ENCODE data around the gene LCMT1. TPM values are rescaled to one million over a fixed set of nuclear protein-coding genes. Genes with fewer than 3 reads are reported as not detected.
A peak's percentile ranks its signal among the peaks of the same experiment; 100 is the strongest.

The LCMT1 gene
- total and polyA plus RNA-seq, 2 of the 13 experiments (the other 11 are each of a cell fraction or from before 2014, with no cell fraction given), result 41.2 to 48.7 TPM

DNA sequence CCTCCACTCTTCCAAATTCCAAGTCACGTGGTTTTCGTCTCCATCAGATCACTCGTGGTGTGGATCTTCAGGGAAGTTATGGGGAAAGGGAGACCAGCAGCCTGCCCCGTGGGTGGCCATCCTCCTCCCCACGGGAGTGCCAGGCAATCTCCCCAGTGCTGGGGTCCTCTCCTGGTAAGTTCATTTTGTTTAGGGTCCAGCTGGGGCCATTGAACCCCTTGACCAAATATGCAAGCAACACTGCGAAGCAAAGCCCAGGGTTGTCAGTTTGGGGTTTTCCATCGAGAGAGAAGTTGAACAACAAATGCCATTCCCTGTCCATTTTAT is 4.1 kb upstream of the LCMT1 start (continued):
- TF ChIP-seq MNT (IDR thresholded peaks at IDR 0.05), result 0 out of 2 replicates have a peak, but pooled peaks have one; percentile 1
- TF ChIP-seq FOXP1 (IDR thresholded peaks at IDR 0.05), result no peak
- no peak for TF ChIP-seq FOXP1 (CRISPR knock-in tag; IDR thresholded peaks at IDR 0.05)
- no peak for TF ChIP-seq HMGA1 (CRISPR knock-in tag; conservative IDR thresholded peaks at IDR 0.05)
- TF ChIP-seq ERF (CRISPR knock-in tag; IDR thresholded peaks at IDR 0.05), result no peak
- TF ChIP-seq SNAPC2 (CRISPR knock-in tag; IDR thresholded peaks at IDR 0.05), result no peak
- TF ChIP-seq CHCHD3 (CRISPR knock-in tag; IDR thresholded peaks at IDR 0.05), result no peak
- TF ChIP-seq, protein P1, sequence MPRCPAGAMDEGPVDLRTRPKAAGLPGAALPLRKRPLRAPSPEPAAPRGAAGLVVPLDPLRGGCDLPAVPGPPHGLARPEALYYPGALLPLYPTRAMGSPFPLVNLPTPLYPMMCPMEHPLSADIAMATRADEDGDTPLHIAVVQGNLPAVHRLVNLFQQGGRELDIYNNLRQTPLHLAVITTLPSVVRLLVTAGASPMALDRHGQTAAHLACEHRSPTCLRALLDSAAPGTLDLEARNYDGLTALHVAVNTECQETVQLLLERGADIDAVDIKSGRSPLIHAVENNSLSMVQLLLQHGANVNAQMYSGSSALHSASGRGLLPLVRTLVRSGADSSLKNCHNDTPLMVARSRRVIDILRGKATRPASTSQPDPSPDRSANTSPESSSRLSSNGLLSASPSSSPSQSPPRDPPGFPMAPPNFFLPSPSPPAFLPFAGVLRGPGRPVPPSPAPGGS (CRISPR knock-in tag; IDR thresholded peaks at IDR 0.05), result 0 out of 2 replicates have a peak, but pooled peaks have one; percentile 4
- no peak for TF ChIP-seq ZNF207 (IDR thresholded peaks at IDR 0.05; ENCODE audit: borderline replicate concordance)
- no peak for TF ChIP-seq MYC (CRISPR knock-in tag; IDR thresholded peaks at IDR 0.05; ENCODE audit: borderline replicate concordance)
- TF ChIP-seq, protein P2, sequence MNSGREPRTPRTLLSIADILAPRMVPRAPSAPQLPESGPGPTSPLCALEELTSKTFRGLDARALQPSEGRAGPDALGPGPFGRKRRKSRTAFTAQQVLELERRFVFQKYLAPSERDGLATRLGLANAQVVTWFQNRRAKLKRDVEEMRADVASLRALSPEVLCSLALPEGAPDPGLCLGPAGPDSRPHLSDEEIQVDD (CRISPR knock-in tag; IDR thresholded peaks at IDR 0.05; ENCODE audit: borderline replicate concordance), result no peak
- no peak for TF ChIP-seq E2F1 (CRISPR knock-in tag; IDR thresholded peaks at IDR 0.05)
- TF ChIP-seq ZNF138 (CRISPR knock-in tag; IDR thresholded peaks at IDR 0.05; ENCODE audit: low read depth), result no peak
- TF ChIP-seq, protein P3, sequence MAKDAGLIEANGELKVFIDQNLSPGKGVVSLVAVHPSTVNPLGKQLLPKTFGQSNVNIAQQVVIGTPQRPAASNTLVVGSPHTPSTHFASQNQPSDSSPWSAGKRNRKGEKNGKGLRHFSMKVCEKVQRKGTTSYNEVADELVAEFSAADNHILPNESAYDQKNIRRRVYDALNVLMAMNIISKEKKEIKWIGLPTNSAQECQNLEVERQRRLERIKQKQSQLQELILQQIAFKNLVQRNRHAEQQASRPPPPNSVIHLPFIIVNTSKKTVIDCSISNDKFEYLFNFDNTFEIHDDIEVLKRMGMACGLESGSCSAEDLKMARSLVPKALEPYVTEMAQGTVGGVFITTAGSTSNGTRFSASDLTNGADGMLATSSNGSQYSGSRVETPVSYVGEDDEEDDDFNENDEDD (CRISPR knock-in tag; IDR thresholded peaks at IDR 0.05; ENCODE audit: borderline replicate concordance), result no peak
- TF ChIP-seq NFATC3 (CRISPR knock-in tag; IDR thresholded peaks at IDR 0.05), result no peak
- no peak for TF ChIP-seq HOXD1 (CRISPR knock-in tag; IDR thresholded peaks at IDR 0.05)
- no peak for TF ChIP-seq CENPT (CRISPR knock-in tag; IDR thresholded peaks at IDR 0.05; ENCODE audit: low read depth)
- TF ChIP-seq, protein P4, sequence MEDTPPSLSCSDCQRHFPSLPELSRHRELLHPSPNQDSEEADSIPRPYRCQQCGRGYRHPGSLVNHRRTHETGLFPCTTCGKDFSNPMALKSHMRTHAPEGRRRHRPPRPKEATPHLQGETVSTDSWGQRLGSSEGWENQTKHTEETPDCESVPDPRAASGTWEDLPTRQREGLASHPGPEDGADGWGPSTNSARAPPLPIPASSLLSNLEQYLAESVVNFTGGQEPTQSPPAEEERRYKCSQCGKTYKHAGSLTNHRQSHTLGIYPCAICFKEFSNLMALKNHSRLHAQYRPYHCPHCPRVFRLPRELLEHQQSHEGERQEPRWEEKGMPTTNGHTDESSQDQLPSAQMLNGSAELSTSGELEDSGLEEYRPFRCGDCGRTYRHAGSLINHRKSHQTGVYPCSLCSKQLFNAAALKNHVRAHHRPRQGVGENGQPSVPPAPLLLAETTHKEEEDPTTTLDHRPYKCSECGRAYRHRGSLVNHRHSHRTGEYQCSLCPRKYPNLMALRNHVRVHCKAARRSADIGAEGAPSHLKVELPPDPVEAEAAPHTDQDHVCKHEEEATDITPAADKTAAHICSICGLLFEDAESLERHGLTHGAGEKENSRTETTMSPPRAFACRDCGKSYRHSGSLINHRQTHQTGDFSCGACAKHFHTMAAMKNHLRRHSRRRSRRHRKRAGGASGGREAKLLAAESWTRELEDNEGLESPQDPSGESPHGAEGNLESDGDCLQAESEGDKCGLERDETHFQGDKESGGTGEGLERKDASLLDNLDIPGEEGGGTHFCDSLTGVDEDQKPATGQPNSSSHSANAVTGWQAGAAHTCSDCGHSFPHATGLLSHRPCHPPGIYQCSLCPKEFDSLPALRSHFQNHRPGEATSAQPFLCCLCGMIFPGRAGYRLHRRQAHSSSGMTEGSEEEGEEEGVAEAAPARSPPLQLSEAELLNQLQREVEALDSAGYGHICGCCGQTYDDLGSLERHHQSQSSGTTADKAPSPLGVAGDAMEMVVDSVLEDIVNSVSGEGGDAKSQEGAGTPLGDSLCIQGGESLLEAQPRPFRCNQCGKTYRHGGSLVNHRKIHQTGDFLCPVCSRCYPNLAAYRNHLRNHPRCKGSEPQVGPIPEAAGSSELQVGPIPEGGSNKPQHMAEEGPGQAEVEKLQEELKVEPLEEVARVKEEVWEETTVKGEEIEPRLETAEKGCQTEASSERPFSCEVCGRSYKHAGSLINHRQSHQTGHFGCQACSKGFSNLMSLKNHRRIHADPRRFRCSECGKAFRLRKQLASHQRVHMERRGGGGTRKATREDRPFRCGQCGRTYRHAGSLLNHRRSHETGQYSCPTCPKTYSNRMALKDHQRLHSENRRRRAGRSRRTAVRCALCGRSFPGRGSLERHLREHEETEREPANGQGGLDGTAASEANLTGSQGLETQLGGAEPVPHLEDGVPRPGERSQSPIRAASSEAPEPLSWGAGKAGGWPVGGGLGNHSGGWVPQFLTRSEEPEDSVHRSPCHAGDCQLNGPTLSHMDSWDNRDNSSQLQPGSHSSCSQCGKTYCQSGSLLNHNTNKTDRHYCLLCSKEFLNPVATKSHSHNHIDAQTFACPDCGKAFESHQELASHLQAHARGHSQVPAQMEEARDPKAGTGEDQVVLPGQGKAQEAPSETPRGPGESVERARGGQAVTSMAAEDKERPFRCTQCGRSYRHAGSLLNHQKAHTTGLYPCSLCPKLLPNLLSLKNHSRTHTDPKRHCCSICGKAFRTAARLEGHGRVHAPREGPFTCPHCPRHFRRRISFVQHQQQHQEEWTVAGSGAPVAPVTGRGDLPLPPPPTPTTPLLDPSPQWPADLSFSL (CRISPR knock-in tag; IDR thresholded peaks at IDR 0.05), result no peak
- no peak for TF ChIP-seq MAZ (IDR thresholded peaks at IDR 0.05; ENCODE audit: borderline replicate concordance, low read depth, low read length)
- TF ChIP-seq MAZ (CRISPR knock-in tag; IDR thresholded peaks at IDR 0.05; ENCODE audit: low read depth), result no peak
